KOPT-K1 (cell line): ENCODE measurements around the gene EHBP1.

ENCODE experiments used
- H3K27ac ChIP-seq: fragments of 200-600 bp; sonication (generic); 2 replicates; pipeline ENCODE4 v1.5.1; 2016; ENCODE audit warnings: antibody characterized with exemption, mild to moderate bottlenecking, low read depth, low read length; ENCODE audit not compliant: poor library complexity, severe bottlenecking
- H3K36me3 ChIP-seq: fragments of 200-600 bp; sonication (generic); 2 replicates; pipeline ENCODE4 v1.5.1; 2017; ENCODE audit warnings: antibody characterized with exemption, mild to moderate bottlenecking, low read length, moderate library complexity; ENCODE audit not compliant: insufficient read depth
- H3K9me3 ChIP-seq: fragments of 200-600 bp; sonication (generic); 2 replicates; pipeline ENCODE4 v1.5.1; 2017; ENCODE audit warnings: antibody characterized with exemption, low read length, mild to moderate bottlenecking; ENCODE audit not compliant: insufficient read depth, poor library complexity, severe bottlenecking

EHBP1 gene

DNA sequence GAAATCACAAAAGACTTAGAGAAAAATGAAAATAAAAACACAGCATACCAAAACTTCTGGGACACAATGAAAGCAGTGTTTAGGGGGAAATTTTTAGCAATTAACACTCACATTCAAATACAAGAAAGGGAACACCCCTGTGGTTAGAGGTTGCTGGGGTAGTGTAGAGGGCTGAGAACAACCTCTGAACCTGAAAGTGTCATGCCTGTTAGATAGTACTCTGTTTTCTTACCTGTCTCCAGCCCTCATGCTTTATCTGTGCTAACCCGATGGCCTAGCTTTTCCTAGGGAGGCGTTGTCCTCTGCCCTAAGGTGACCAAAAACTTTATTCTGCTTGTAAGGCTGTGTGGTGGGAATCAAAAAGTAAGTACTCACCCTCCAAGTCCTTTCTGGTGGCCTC lies 222.5 kb downstream of the EHBP1 start:
- no peak overlapping the region for H3K27ac ChIP-seq
- H3K9me3 ChIP-seq, result peaks cover 22% of the 10 kb centered on the region
- peaks cover 11% of the 10 kb centered on the region; the same call in 1 of the 2 replicates for H3K36me3 ChIP-seq

DNA sequence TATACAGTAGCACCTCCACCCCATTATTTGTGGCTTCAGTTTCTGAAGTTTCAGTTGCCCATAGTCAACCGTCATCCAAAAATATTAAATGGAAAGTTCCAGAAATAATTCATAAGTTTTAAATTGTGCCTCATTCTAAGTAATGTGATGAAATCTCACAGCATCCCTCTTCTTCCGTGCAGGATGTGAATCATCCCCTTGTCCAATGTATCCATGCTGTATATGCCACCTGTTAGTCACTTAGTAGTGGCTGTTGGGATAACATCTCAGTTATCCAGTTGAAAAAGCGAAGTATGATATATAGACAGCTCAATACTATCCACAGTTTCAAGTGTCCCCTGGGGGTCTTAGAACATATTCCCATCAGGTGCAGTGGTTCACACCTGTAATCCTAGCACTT lies 226.0 kb downstream of the EHBP1 start:
- H3K27ac ChIP-seq, result no peak overlapping the region
- H3K9me3 ChIP-seq, result no peaks in the 10 kb centered on the region
- H3K36me3 ChIP-seq, result no peaks in the 10 kb centered on the region

DNA sequence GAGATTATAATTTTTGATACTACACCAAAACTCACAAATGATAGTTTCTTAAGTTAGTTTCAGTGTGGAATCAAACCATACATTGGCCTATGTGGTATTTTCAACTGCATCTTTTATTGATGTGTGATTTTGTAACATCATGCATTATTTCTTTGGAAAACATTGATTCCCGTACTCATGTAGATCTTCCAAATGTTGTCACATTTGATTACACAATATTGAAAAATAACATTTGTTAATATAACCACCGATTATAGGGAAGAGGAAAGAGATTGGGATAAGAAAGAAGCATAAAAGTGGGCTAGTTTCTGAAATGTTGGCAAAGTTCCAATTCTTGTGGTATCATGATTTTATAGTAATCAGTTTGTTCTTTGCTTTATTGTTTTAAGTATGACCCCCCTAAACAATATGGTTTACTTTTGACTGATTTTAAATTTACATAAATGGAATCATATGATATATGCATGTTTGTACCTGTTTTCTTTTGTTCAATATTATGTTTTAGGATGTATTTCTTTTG lies 227.9 kb downstream of the EHBP1 start:
- Histone ChIP-seq H3K36me3 (no peaks in the 10 kb centered on the region), H3K27ac (no peak overlapping the region), H3K9me3 (no peaks in the 10 kb centered on the region)

DNA sequence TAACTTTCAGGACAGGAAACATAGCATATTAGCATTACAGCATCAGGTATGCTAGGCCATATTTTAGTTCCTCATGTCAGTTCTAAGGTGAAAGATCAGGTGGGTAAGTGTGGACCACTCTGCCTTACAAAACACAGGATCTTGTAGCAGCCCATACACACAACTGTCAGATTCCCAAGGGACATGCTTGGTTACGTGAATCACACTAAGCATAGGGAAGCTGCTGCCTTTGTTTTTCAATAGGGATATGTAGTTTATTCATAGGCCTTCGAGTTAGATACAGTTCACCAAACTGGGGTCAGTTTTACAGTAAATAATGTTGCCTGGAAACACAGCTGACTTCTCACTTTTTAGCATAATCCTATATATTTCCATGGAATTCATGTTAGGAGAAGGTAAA lies 229.0 kb downstream of the EHBP1 start:
- Histone ChIP-seq H3K36me3 (no peaks in the 10 kb centered on the region), H3K27ac (no peak overlapping the region), H3K9me3 (no peaks in the 10 kb centered on the region)

DNA sequence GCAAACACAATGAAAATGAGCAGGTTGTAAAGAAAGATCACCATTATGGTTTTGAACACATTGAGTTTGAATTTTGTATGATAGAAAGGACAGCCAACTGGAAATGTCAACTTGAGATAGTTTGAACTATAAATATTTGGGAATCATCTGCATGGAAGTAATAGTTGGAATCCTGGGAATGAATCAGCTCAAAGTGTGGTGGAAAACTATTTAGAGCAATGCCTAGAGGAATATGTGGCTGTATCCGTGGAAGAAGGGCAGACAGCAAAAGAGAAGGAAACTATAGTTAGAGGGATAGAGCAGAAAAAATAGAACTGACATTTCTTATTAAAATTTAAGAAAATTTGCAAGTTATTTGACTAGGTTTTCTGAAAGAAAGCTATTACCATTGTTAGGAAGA lies 232.6 kb downstream of the EHBP1 start:
- H3K36me3 ChIP-seq, result no peaks in the 10 kb centered on the region
- H3K27ac ChIP-seq, result no peak overlapping the region
- no peaks in the 10 kb centered on the region for H3K9me3 ChIP-seq

DNA sequence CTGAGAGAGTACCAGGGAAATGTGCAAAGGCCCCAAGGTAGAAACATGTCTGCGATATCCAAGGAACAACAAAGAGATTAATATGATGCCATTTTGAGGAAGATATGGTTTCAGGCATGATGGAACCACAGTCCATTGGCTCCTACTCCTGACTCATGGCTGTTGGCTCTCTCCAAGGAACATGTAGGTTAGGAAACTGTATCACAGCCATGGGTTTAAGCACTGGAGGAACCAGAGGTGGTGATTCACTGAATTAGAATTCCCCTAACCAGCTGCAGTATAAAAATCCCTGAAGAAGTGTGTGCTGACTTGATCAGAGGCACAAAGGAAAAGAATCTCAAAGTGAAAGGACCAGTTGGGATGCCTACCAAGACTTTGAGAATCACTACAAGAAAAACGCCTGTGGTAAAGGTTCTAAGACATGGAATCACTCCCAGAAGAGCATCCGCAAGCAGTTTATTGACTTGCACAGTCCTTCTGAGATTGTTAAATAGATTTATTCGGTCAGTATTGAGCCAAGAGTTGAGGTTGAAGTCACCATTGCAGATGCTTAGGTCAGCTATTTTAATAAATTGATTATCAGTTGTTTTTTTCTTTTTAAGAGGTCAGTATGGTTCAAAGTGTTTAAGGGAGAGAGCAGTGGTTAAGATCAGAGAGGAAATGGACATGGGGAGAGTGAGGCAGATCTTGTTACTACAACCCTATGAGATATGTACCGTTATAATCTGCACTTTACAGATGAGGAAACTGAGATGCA lies 234.4 kb downstream of the EHBP1 start:
- Histone ChIP-seq H3K9me3 (no peaks in the 10 kb centered on the region), H3K36me3 (no peaks in the 10 kb centered on the region)

DNA sequence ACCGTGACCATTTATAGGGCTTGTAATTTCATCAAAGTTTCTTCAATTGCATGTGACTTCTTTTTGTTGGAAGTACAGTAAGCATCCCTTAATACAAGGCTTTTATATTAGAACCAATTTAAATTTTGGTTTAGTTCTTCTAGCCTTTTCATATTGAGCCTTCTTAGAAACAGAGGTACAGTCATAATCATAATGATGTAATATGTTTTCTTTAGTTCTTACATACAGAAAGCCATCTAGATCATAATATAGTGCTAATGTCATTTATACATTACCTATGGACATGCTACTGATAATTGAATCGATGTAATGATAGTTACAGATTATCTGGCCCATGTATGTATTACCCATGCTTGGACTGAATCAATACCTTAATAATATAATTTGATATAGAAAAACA lies 235.2 kb downstream of the EHBP1 start:
- Histone ChIP-seq H3K9me3 (no peaks in the 10 kb centered on the region), H3K27ac (no peak overlapping the region), H3K36me3 (no peaks in the 10 kb centered on the region)

More for the DNA sequence above, 234.4 kb downstream of the EHBP1 start:
- no peak overlapping the region for H3K27ac ChIP-seq

DNA sequence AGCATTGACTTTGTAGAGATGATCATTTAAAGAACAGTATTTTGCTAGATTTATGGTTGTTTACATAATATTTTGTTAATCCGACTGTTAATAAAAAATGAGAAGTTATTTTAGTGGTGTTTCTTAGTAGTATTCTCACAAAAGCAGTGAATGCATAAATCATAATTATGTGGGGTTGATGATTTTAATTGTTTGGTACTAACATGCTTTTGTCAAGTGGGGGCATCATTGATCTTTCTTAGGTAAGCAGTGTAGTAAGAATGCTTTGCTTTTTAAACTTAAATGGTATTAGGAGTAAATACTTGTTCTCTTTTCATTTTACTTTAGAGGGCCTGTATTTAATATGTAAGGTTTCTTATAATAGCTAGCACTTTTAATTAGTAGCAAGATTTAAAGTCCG lies 235.9 kb downstream of the EHBP1 start:
- Histone ChIP-seq H3K36me3 (no peaks in the 10 kb centered on the region), H3K9me3 (no peaks in the 10 kb centered on the region), H3K27ac (no peak overlapping the region)

DNA sequence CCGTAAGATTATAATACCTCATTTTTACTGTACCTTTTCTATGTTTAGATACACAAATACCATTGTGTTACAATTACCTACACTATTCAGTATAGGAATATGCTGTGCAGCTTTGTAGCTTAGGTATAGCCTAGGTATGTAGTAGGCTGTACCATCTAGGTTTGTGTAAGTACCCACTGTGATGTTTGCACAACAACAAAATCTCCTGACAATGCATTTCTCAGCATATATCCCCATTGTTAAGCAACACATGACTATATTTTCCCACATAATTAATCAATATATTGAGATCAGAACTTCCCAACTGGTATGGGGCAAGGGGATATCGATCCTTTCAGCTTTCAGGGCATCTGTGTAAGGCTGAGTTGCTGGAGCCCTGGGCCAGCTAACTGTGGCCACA lies 238.8 kb downstream of the EHBP1 start:
- Histone ChIP-seq H3K36me3 (no peaks in the 10 kb centered on the region), H3K27ac (no peak overlapping the region), H3K9me3 (no peaks in the 10 kb centered on the region)

DNA sequence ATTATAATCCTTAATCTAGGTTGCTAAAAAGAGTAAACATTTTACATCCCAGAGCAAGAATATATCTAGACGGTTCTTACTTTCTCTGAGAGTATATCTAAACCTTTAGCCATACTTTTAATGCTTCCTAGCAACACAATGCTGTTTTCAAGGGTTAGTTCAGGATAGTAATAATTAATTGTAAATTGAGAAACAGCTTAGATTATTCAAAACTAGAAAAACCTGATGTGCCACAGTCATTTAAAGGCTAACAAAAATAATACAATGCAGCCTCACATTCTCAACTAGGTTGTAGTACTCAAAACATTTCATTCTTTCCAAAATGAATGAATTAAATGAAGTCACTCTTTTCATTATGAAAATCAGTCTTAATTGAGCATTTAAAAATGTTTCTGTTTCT lies 241.9 kb downstream of the EHBP1 start:
- no peaks in the 10 kb centered on the region for H3K36me3 ChIP-seq
- no peaks in the 10 kb centered on the region for H3K9me3 ChIP-seq
- H3K27ac ChIP-seq, result no peak overlapping the region

DNA sequence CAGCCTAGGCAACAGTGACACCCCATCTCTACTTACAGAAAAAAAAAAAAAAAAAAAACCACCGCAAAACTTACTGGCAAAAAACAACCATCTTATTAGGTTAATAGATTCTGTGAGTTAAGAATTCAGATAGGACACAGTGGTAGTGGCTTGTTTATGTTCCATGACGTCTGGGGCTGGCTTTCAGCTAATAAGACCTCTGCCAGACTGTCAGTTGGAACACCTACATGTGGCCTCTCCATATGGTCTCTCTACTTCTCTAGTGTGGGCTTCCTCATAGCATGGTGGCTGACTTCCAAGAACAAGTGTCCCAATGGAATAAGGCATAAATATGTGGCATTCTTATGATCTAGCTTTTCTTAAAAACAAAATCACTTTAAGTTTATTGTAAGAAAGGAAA lies 251.1 kb downstream of the EHBP1 start:
- H3K36me3 ChIP-seq, result peaks cover 5% of the 10 kb centered on the region; the same call in 1 of the 2 replicates
- no peaks in the 10 kb centered on the region for H3K9me3 ChIP-seq
- H3K27ac ChIP-seq, result no peak overlapping the region

DNA sequence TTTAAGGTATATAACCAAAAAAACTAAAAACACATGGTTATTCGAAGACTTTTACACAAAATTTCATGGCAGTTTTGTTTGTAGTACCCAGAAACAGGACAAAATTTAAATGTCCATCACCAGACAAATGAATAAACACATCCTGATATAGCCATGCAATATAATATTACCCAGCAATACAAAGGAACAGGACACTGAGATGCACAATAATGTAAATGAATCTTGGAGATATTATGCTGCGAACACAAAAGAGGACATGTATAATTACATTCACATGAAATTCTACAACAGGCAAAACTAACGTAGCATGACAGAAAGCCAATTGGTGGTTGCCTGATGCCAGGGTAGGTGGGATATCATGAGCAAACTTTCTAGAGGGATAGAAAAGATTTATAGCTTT lies 252.7 kb downstream of the EHBP1 start:
- Histone ChIP-seq H3K27ac (no peak overlapping the region), H3K36me3 (peaks cover 5% of the 10 kb centered on the region; the same call in 1 of the 2 replicates), H3K9me3 (no peaks in the 10 kb centered on the region)

DNA sequence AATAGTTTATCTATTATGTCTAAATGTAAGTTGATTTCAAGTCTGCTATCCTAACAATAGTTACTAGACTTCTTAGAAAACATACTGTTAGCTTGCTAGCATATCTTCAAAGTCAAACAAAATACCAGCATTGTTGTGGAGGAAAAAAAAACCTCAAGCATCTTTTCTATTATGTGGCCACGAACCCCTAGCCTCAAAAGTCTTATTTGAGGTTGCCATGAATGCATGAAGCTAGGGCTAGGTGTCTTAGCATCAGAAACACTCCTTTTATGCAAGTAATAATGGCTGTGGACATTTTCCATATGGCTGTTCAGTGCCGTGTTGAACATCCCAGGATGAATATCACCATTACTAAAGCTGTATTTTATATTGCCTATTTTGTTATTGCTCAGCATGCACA lies 258.5 kb downstream of the EHBP1 start:
- no peak overlapping the region for H3K27ac ChIP-seq
- no peaks in the 10 kb centered on the region for H3K36me3 ChIP-seq
- no peaks in the 10 kb centered on the region for H3K9me3 ChIP-seq

DNA sequence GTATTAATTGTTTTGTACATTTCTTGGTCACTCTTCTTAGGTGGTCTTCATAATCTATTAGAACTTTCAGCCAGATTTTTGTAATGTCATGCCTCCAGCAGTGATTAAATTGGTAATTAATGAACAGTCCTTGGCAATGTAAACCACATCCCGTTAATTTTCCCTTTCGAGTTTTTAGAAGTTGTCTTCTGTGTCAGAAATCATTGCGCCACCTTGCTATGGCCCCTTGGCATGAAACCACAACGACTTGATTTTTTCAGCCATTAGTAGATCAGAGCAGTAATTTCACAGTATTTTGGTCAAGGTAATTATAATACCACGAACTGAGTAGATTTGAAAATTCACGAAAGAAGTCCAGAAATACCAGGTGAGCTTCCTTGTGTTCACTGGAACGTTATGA lies 259.2 kb downstream of the EHBP1 start:
- Histone ChIP-seq H3K27ac (no peak overlapping the region), H3K9me3 (no peaks in the 10 kb centered on the region), H3K36me3 (no peaks in the 10 kb centered on the region)

DNA sequence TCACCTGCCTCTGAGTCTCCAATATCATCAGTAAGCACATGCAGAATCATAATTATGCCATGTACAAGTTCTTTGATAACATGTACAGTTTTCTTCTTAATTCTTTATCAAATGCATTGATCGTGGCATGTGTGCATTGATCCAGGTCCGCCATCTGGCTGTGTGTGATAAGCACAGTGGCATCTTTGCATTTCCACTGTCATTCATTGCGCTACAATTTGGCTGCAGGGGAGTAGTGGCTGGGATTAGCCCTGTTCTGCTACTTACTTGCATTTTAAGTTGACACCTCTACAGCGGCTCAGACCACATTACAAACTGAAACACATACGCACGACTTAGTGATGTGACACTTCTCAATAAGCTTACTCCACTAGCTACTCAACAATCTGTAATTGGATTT lies 261.5 kb downstream of the EHBP1 start:
- Histone ChIP-seq H3K27ac (no peak overlapping the region), H3K36me3 (no peaks in the 10 kb centered on the region), H3K9me3 (no peaks in the 10 kb centered on the region)

DNA sequence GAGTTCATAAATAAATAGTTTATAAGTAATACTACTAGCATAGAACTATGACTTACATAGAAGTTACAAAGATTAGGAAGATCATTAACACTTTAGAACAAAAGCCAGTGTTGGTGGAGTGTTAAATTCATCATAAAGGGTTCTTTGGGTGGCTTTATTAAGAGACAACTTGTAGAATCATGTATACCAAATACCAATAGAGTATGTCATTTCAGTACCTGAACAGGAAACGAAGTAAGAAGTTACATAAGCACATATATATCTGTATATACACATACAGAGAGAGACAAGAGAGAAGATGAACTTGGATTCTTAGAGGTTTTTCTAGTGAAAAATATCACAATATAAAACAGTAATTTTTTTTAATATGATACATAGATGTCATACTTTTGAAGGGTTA lies 262.7 kb downstream of the EHBP1 start:
- Histone ChIP-seq H3K27ac (no peak overlapping the region), H3K36me3 (no peaks in the 10 kb centered on the region), H3K9me3 (no peaks in the 10 kb centered on the region)
